Esophagus muscularis mucosa (tissue), 4 donors: ENCODE results near the gene DGCR8. TPM values are rescaled to one million over a fixed set of nuclear protein-coding genes. Genes with fewer than 3 reads are reported as not detected.

Source experiments
- DNase-seq: peaks from one replicate; pipeline ENCODE4 v3.0.0-alpha.2; 2017; ENCODE audit errors: extremely low spot score
- H3K27ac ChIP-seq, 4 donors: fragments of 200-600 bp; sonication (generic); replicated peaks in 1 of 4; 1 replicate in 3 of 4; 2 replicates in 1 of 4; pipeline ENCODE4 v1.5.1; 2016 to 2019; ENCODE audit warnings: mild to moderate bottlenecking in 1 of 4
- H3K27me3 ChIP-seq, 4 donors: fragments of 200-600 bp; sonication (generic); one replicate each; pipeline versions ENCODE4 v1.5.1 to v1.6.0; 2016 to 2019
- H3K36me3 ChIP-seq, 4 donors: fragments of 200-600 bp; sonication (generic); one replicate each; pipeline ENCODE4 v1.5.1; 2016 to 2019
- H3K4me1 ChIP-seq, 4 donors: fragments of 200-600 bp; sonication (generic); one replicate each; pipeline ENCODE4 v1.5.1; 2016 to 2019
- H3K4me3 ChIP-seq, 4 donors: fragments of 200-600 bp; sonication (generic); 1 replicate in 2 of 4; 2 replicates in 2 of 4; pipeline ENCODE4 v1.5.1; 2016 to 2019; ENCODE audit warnings: mild to moderate bottlenecking in 4 of 4, moderate library complexity in 1 of 4
- H3K9me3 ChIP-seq, 4 donors: fragments of 200-600 bp; sonication (generic); 1 replicate in 3 of 4; 2 replicates in 1 of 4; pipeline ENCODE4 v1.5.1; 2016 to 2019
- EP300 ChIP-seq: sonication (generic); formaldehyde crosslinking; IDR thresholded peaks from one replicate; pipeline ENCODE4 v1.6.1; 2017; ENCODE audit warnings: antibody characterized with exemption
- POLR2A ChIP-seq: fragments of 450-650 bp; IDR thresholded peaks from one replicate; pipeline ENCODE4 v1.6.1; 2017; ENCODE audit warnings: antibody characterized with exemption, moderate library complexity, mild to moderate bottlenecking, low read depth
- POLR2AphosphoS5 ChIP-seq, 2 donors: sonication (generic); formaldehyde crosslinking; IDR thresholded peaks; one replicate each; pipeline ENCODE4 v1.6.1; 2017; ENCODE audit warnings: antibody characterized with exemption in 2 of 2
- WGBS: methylation state at CpG from one replicate; pipeline ENCODE4 v1.1.5; 2018; 5-methylcytosine and 5-hydroxymethylcytosine counted together
- intact Hi-C: fragments of 100-400 bp; cut with DNase I; formaldehyde crosslinking; loops from one replicate; pipeline ENCODE4 v1.15.1; 2023
- total RNA-seq, 4 donors: library from RNA; depleted of rRNA; stranded (reverse); fragments of >200 nt; gene quantifications; one replicate each; pipeline versions ENCODE4 v1.1.0 to v1.2.1, GENCODE V29; 2016
- TF ChIP-seq, protein P1 (sequence below), 3 experiments: fragments of 200-600 bp in 2 of 3; fragments of 450-650 bp in 1 of 3; sonication (generic) in 2 of 3; IDR thresholded peaks; one replicate each; pipeline ENCODE4 v1.5.1; 2017 to 2019; ENCODE audit warnings: antibody characterized with exemption in 3 of 3, mild to moderate bottlenecking in 2 of 3, moderate library complexity in 1 of 3

Gene DGCR8
- total RNA-seq, 4 donors from 2014 or later = 16.9 to 26.6 (median 19.6) TPM

DNA sequence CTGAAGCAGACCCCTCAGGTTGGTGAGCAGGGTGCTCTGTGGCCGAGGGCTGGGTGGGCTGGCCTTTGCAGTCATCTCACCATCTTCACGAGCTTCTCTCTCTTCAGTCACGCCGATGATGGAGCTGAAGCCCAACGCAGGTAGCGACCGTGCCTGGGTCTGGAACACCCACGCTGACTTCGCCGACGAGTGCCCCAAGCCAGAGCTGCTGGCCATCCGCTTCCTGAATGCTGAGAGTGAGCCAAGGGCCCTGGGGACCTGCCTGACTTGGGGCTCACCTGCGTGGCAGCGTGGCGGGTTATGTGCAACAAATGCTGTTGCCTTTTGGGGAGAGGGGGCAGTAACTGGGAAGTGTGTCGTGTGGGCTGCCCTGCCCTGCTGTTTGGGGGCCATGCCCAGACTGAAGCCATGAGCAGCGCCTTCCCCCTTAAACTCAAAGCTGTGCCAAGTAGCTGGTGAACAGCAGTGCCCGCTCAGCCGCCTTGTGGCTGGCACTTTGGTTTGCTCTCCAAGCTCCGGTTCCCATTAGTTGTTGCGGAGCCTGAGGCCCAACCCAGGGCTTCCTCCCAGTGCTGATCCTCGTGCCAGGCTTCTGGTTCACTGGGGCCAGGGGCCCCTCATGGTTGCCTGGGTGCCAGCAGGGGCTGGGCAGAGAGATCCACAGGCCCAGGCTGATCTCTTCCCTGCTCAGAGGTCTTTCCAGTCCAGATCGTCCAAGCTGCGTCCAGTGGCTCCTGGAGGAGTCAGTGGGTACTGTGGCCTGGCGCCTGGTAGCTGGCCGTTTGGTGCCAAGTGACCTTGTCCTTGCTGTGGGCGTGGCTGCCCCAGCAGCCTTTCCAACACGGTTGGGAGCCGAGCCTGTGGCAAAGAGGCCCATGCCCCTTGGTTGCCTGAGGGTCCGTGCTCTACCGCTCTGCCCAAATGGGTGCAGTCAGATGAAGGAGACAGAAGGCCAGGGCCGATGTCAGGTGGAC lies 45.4 kb downstream of the DGCR8 start:
- H3K36me3 ChIP-seq = peaks cover 40 to 73% (median 59%) of the 10 kb centered on the region in 4 donors
- H3K9me3 ChIP-seq = no peaks in the 10 kb centered on the region
- intact Hi-C loops = no loop called here

DNA sequence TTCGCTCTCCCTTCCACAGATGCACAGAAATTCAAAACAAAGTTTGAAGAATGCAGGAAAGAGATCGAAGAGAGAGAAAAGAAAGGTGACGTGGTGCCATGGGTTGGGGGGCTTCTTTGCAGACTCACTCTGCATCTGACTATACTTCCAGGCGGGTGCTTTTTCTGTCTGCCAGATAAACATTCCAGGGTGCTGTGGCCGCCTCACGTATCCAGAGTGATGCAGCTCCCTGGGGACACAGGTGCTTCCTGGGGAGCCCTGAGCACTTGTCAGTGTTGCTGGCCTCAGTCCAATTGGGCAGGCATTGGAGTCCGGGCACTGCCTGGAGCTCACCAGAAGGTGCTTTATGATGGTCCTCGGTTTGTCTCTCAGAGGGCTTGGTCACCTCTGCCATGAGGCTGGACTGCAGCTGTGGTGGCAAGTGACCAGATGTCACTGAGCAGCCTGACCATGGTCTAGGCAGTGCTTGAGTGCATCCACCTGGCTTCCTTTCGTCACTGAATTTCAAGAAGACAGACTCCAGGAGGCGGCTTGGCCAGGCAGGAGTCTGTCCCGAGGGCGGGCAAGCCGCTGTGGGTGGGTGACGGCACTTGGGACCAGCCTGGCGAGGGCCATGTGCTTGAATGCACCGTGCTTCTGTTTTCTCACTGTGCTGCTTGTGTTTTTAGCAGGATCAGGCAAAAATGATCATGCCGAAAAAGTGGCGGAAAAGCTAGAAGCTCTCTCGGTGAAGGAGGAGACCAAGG lies 46.4 kb downstream of the DGCR8 start:
- no peak overlapping the region for H3K27ac ChIP-seq
- no peak for TF ChIP-seq POLR2A
- TF ChIP-seq, protein P1, sequence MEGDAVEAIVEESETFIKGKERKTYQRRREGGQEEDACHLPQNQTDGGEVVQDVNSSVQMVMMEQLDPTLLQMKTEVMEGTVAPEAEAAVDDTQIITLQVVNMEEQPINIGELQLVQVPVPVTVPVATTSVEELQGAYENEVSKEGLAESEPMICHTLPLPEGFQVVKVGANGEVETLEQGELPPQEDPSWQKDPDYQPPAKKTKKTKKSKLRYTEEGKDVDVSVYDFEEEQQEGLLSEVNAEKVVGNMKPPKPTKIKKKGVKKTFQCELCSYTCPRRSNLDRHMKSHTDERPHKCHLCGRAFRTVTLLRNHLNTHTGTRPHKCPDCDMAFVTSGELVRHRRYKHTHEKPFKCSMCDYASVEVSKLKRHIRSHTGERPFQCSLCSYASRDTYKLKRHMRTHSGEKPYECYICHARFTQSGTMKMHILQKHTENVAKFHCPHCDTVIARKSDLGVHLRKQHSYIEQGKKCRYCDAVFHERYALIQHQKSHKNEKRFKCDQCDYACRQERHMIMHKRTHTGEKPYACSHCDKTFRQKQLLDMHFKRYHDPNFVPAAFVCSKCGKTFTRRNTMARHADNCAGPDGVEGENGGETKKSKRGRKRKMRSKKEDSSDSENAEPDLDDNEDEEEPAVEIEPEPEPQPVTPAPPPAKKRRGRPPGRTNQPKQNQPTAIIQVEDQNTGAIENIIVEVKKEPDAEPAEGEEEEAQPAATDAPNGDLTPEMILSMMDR (IDR thresholded peaks at IDR 0.05) = no peak
- no peak for TF ChIP-seq POLR2AphosphoS5 (IDR thresholded peaks at IDR 0.05)
- TF ChIP-seq EP300 = no peak
- intact Hi-C loops = no loop called here
- 80% methylated on average over 19 of the region's 19 CpGs for WGBS
- no peak overlapping the region for H3K4me3 ChIP-seq
- H3K9me3 ChIP-seq = no peaks in the 10 kb centered on the region
- no peaks in the 10 kb centered on the region for H3K27me3 ChIP-seq
- no peak for DNase-seq
- H3K36me3 ChIP-seq = peaks cover 34 to 63% (median 51%) of the 10 kb centered on the region in 4 donors
- H3K4me1 ChIP-seq = peaks cover 7 to 25% (median 15%) of the 10 kb centered on the region in 4 donors

More for the DNA sequence above, 45.4 kb downstream of the DGCR8 start:
- TF ChIP-seq POLR2AphosphoS5 (IDR thresholded peaks at IDR 0.05) = no peak
- TF ChIP-seq EP300 = no peak
- TF ChIP-seq, protein P1 (IDR thresholded peaks at IDR 0.05) = no peak
- TF ChIP-seq POLR2A = no peak
- 90% methylated on average over 3 of the region's 32 CpGs for WGBS
- Histone ChIP-seq H3K4me1 (peaks cover 3 to 29% (median 18%) of the 10 kb centered on the region in 4 donors), H3K4me3 (no peak overlapping the region), H3K27me3 (no peaks in the 10 kb centered on the region), H3K27ac (no peak overlapping the region)
- no peak for DNase-seq

DNA sequence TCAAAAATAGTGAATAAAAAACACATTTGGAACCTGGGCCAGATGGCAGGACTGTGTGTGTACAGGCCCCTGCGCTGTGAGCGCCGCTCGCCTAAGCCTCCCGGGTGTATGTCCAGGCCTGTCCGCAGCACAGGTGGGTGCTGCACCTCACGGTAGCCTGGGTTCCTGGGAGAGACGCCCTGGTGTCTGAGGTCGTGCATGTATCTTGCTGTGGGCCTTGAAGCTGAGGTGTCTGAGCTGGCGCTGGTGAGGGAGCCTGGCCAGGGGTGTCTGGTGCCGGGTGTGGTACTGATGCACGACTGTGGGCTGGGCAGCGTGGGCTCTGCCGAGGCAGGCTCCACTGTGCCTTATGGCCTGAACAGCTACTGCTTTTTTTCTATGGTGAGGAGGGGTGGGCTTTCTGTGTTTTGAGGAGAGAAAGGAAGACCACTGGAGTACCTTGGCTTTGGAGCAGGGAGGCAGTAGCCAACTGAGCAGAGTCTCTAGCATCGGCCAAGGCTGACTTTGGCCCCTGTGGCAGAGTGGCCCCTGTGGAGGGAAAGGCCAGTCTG lies 47.4 kb downstream of the DGCR8 start:
- Histone ChIP-seq H3K27me3 (no peaks in the 10 kb centered on the region), H3K4me3 (no peak overlapping the region), H3K36me3 (peaks cover 29 to 54% (median 44%) of the 10 kb centered on the region in 4 donors), H3K9me3 (no peaks in the 10 kb centered on the region), H3K27ac (no peak overlapping the region), H3K4me1 (peaks cover 10 to 20% (median 14%) of the 10 kb centered on the region in 4 donors)
- WGBS = 93% methylated on average over 10 of the region's 15 CpGs
- no peak for TF ChIP-seq POLR2A
- no peak for TF ChIP-seq EP300
- TF ChIP-seq, protein P1 (IDR thresholded peaks at IDR 0.05) = no peak
- intact Hi-C loops = no loop called here
- DNase-seq = no peak

DNA sequence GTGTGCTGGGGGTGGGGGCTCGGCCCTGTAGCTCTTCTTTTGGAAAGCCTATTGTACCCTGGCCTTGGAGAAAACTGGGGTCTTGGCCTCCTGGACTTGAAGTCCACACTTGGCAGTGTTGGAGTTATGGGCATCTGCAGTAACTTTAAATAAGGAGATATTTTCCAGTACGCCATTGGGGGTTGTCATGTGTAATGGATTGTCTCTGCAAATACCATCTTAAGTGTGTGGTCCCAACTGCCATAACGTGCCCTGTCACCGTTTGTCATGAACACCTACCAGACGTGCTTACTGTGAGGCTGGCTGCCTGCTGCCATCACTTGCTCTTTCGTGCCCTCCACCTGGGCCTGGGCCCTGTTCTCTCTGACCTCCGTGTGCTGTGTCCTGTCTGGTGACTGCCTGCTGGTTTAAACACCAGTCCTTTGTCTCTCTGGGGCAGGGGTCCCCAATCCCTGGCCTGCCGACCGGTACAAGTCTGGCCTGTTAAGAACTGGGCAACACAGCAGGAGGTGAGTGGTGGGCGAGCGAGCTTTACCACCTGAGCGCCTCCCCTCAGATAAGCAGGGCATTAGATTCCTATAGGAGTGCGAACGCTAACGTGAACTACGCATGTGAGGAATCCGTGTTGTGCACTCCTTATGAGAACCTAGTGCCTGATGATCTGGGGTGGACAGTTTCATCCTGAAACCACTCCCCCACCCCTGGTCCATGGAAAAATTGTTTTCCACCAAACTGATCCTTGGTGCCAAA lies 48.0 kb downstream of the DGCR8 start:
- Histone ChIP-seq H3K27me3 (no peaks in the 10 kb centered on the region), H3K9me3 (no peaks in the 10 kb centered on the region), H3K4me1 (peaks cover 16 to 24% (median 20%) of the 10 kb centered on the region in 4 donors), H3K27ac (no peak overlapping the region), H3K4me3 (no peak overlapping the region), H3K36me3 (peaks cover 29 to 49% (median 43%) of the 10 kb centered on the region in 4 donors)
- TF ChIP-seq POLR2AphosphoS5 (IDR thresholded peaks at IDR 0.05) = no peak
- TF ChIP-seq, protein P1 (IDR thresholded peaks at IDR 0.05) = no peak
- TF ChIP-seq EP300 = no peak
- TF ChIP-seq POLR2A = no peak
- no peak for DNase-seq
- intact Hi-C loops = no loop called here
- 79% methylated on average over 17 of the region's 17 CpGs for WGBS
